Anterior cingulate cortex (tissue), 58 donors: Measurements from ENCODE around the gene ANKRD11.

ENCODE experiments used
- DNase-seq, 58 donors: peaks; one replicate each; lab custom pipeline; 2025; lab: John Stamatoyannopoulos, UW

ANKRD11 gene

DNA sequence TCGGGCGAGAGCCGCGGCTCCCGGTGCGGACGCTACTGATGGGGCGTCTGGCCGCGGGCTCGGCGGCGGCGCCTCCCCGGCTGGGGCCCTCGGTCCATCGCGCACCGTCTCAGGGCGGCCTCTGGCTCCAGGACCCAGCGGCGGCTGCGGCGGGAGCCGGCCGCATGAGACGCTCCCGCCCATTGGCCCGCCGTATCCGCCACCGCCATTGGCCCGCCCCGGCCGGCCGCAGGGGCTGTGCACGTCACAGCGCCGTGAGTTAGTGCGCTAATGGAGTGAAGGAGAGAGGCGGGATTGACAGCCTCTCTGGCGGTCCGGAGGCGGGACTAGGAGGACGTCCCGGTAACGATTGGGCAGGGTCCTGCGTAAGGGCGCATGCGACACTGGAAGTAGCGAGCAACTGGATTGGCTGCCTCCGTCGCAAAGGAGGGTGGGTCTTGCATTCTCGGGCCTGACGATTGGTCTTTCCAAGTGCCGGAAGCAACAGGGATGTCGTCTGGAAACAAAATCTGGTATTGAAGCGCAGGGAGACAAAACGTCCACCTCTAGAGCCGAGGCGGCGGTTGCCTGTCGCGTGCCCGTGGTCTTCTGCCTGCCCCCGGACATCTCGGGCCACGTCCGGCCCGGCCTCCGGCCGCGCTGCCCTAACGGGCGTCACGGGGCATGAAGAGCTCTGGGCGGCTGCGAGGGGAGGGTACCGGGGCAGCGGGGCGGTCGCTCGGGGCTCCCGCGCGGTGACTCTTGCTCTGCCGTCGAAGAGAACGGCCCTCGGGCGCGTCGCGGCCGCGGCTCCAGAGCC, at the start of gene ANKRD11:
ANKRD11 (minus strand) TSS at position 123 of the 799 bp plus-strand sequence. CDS start 173,542 bp downstream, outside the sequence.
- peak; percentile 81 to 100 (median 99) for DNase-seq

GRCh38 chr16:89538286-89538685, 47.9 kb upstream of the ANKRD11 start:
- no peak for DNase-seq

- DNase-seq: peak in 14 of 58 donors; percentile 5 to 57 (median 39)
These were observed 47.2 kb upstream of the ANKRD11 start for GRCh38 chr16:89537549-89537925.

- DNase-seq: peak in 54 of 58 donors; percentile 5 to 82 (median 54)
These were observed 46.7 kb upstream of the ANKRD11 start for GRCh38 chr16:89536886-89537548.

GRCh38 chr16:89536371-89536770, 46.0 kb upstream of the ANKRD11 start:
- DNase-seq: no peak

GRCh38 chr16:89534252-89534756, 43.9 kb upstream of the ANKRD11 start:
- peak in 24 of 58 donors; percentile 8 to 60 (median 26) for DNase-seq

DNA sequence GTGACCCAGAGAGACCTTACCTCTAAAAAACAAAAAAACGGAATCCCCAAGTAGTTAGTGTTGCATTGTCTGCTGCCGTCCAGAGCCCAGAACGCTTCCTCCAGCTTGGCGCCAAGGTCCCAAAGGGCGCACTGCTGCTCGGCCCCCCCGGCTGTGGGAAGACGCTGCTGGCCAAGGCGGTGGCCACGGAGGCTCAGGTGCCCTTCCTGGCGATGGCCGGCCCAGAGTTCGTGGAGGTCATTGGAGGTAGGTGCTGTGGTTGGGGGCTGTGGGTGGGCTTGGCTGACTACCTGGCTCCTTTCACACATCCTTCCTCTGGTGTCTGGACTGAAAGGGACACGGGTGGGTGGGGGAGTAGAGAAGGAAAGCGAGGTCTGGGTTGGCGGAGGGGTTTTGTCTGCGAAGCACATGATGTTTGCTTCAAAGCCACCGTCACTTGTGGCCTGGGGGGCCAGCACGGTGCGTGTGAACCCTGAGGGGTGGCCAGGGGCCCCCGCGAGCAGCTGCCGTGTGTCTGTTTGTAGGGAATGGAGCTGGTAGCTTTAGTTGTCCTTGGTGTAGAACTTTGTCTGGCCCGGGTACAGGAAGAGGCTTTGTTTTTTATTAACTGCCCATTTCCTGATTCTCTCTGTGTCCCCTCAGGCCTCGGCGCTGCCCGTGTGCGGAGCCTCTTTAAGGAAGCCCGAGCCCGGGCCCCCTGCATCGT, 41.6 kb upstream of the ANKRD11 start:
- no peak for DNase-seq

- DNase-seq: peak in 1 of 58 donors; percentile 19
These were observed 40.3 kb upstream of the ANKRD11 start for GRCh38 chr16:89530401-89531381.

DNA sequence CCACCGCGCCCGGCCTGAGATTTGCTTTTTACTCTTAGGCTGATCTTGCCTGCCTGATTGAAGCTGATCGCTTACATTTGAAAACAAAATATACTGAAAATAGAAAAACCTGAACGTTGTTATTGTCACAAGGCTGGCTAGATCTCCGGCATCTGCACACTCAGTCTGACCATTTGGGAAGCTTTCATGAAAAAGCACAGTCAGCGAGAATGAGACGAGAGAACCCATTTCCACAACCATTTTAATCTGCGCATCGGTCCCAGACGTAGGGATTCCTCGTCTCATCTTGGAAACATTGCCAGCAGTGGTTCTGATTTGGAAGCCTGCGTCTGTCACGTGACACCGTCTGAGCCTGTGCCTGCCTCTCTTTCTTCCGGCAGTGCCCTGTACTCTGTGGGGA, 38.7 kb upstream of the ANKRD11 start:
- no peak for DNase-seq

- DNase-seq: no peak
These were observed 35.0 kb upstream of the ANKRD11 start for GRCh38 chr16:89525146-89525913.

- DNase-seq: no peak
These were observed 33.5 kb upstream of the ANKRD11 start for GRCh38 chr16:89523680-89524344.

DNA sequence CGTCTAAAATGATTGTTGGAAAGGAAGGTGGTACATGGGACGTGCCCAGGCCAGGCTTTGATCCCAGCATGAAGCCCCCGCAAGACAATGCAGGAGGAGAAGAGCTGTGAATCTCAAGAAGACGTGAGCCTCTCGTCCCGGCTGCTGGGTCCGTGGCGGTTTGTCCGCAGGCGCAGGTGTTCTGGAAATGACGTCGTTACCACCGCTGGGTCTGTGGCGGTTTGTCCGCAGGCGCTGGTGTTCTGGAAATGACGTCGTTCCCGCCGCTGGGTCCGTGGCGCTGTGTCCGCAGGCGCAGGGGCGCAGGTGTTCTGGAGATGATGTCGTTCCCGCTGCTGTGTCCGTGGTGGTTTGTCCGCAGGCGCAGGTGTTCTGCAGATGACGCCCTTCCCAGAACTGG, 31.9 kb upstream of the ANKRD11 start:
- no peak for DNase-seq

DNA sequence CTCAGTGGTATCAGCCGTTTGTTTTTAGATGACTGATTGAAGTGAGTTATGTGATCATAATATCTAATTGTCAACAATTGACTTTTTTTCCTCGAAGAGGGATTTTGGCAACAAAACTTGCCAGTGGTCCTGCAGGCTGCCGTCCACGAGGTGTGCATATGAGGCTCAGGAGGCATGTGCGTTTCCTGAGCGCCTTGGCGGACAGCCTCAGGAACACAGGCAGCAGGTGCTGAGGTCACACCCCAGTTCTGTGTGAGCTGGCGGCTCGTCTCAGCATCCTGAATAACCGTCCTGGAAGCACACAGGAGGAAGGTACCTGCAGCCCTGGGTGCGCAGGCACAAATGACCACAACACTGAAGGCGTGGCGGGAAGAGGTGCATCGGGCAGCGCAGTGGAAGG, 29.5 kb upstream of the ANKRD11 start:
- DNase-seq: no peak

GRCh38 chr16:89517128-89517527, 26.8 kb upstream of the ANKRD11 start:
- DNase-seq: peak in 7 of 58 donors; percentile 4 to 67 (median 28)

DNA sequence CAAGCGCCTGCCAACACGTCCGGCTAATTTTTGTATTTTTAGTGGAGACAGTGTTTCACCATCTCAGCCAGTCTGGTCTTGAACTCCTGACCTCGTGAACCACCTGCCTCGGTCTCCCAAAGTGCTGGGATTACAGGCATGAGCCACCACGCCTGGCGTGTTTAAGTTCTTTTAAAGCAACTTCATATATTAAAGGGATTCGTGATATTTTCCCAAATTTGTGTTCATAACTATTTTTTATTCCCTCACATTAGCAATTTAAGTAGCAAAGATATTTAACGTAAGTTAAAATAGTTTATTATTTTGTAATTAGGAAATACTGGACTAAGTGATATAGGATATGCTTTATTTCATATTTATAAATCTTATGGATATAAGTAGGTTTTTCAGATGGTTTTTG, 22.1 kb upstream of the ANKRD11 start:
- DNase-seq: no peak

GRCh38 chr16:89511374-89511773, 21.0 kb upstream of the ANKRD11 start:
- no peak for DNase-seq

DNA sequence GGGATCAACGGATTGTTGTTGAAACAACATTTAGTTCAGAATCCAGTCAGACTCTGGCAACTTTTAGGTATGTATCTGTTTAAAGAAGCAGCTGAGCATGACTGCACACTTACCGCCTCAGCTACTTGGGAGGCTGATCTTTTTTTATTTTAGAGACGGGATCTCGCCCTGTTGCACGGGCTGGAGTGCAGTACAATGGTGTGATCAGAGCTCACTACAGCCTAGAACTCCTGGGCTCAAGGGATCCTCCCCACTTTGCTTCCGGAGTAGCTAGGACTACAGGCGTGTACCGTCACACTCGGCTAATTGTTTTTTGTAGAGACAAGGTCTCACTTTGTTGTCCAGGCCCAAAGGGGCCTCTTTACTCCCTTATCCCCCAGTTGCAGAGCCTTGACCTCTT, 20.2 kb upstream of the ANKRD11 start:
- DNase-seq: no peak

- peak in 57 of 58 donors; percentile 24 to 87 (median 76) for DNase-seq
These were observed 17.7 kb upstream of the ANKRD11 start, which contains the start of gene SPG7 for GRCh38 chr16:89507834-89508590. Gene SPG7, plus strand, starts transcription at chr16:89508403. Its CDS starts 15 bp downstream, at chr16:89508418.
